HG03066 (cell line): Measurements from ENCODE around the gene ZNF207.
"Not testable (repeated sequence)": the region's sequence is repeated elsewhere in the genome, so short reads cannot be mapped to it uniquely, and the experiment has no call there.

Experiments
- ATAC-seq: cut with Tn5 transposase; IDR thresholded peaks from one replicate; pipeline ENCODE4 v1.9.1; 2021; ENCODE audit warnings: low read depth; ENCODE audit not compliant: unreplicated experiment

Gene ZNF207

GRCh38 chr17:32333187-32333586 lies 16.8 kb upstream of the ZNF207 start:
- ATAC-seq = no peak

- ATAC-seq = no peak
These were observed 14.9 kb upstream of the ZNF207 start for GRCh38 chr17:32335046-32335445.

- no peak for ATAC-seq
These were observed 14.3 kb upstream of the ZNF207 start for GRCh38 chr17:32335687-32336086.

- no peak for ATAC-seq
These were observed 8.7 kb upstream of the ZNF207 start for GRCh38 chr17:32341141-32341856.

- ATAC-seq = peak; percentile 85
These were observed 7.9 kb upstream of the ZNF207 start, which contains the start of gene C17orf75 for GRCh38 chr17:32341857-32342602. Gene C17orf75, minus strand, starts transcription at chr17:32342173. Its CDS starts 34 bp downstream, at chr17:32342139.

GRCh38 chr17:32342603-32343325 lies 7.2 kb upstream of the ZNF207 start:
- ATAC-seq = no peak

- no peak for ATAC-seq
These were observed 3.9 kb upstream of the ZNF207 start for GRCh38 chr17:32345951-32346600.

- ATAC-seq = no peak
These were observed 1.5 kb upstream of the ZNF207 start for GRCh38 chr17:32348483-32348800.

- no peak for ATAC-seq
These were observed 479 bp upstream of the ZNF207 start for GRCh38 chr17:32349503-32349853.

- ATAC-seq = peak; percentile 20
These were observed 885 bp downstream of the ZNF207 start for GRCh38 chr17:32350666-32351418.

GRCh38 chr17:32352734-32353133 lies 2.8 kb downstream of the ZNF207 start:
- ATAC-seq = not testable (repeated sequence)

GRCh38 chr17:32355649-32356377 lies 5.9 kb downstream of the ZNF207 start:
- no peak for ATAC-seq

GRCh38 chr17:32356378-32356743 lies 6.4 kb downstream of the ZNF207 start:
- no peak for ATAC-seq

GRCh38 chr17:32356750-32357149 lies 6.8 kb downstream of the ZNF207 start:
- ATAC-seq = no peak

GRCh38 chr17:32357615-32358014 lies 7.7 kb downstream of the ZNF207 start:
- ATAC-seq = no peak

GRCh38 chr17:32361270-32361669 lies 11.3 kb downstream of the ZNF207 start:
- ATAC-seq = no peak

- ATAC-seq = no peak
These were observed 20.5 kb downstream of the ZNF207 start for GRCh38 chr17:32370426-32370825.

- ATAC-seq = no peak
These were observed 32.7 kb downstream of the ZNF207 start for GRCh38 chr17:32382526-32383223.

- no peak for ATAC-seq
These were observed 34.0 kb downstream of the ZNF207 start for GRCh38 chr17:32383926-32384434.
